Measurements from ENCODE around the gene TACO1.

The TACO1 gene

GRCh38 chr17:63640038-63640437 is 39.3 kb downstream of the TACO1 start:
- Histone ChIP-seq H3K36me3 (ENCODE audit: control insufficient read depth in 1 of 2, insufficient read depth in 2 of 2, low read depth in 1 of 2, low read length in 2 of 2) (peaks cover 7 to 71% of the 10 kb centered on the region in 2 experiments), H2BK5ac (ENCODE audit: low read depth, low read length, poor library complexity, severe bottlenecking) (no peak overlapping the region), H3K27ac (ENCODE audit: low read length, poor library complexity, severe bottlenecking) (no peak overlapping the region), H2BK120ac (ENCODE audit: low read depth, low read length) (no peak overlapping the region), H2BK12ac (ENCODE audit: low read length in 2 of 2) (no peak overlapping the region), H3K9me3 (ENCODE audit: control insufficient read depth, low read length) (no peaks in the 10 kb centered on the region), H2AFZ (ENCODE audit: low read depth, low read length) (no peak overlapping the region), H3K4ac (ENCODE audit: low read depth in 1 of 2, low read length in 2 of 2) (no peak overlapping the region), H3K14ac (ENCODE audit: low read length in 2 of 2) (no peak overlapping the region), H3K23ac (ENCODE audit: low read length in 2 of 2) (no peak overlapping the region), H2BK15ac (ENCODE audit: low read depth, poor library complexity, severe bottlenecking) (no peak overlapping the region), H3K4me2 (ENCODE audit: low read length, poor library complexity, severe bottlenecking) (no peak overlapping the region), H3K18ac (ENCODE audit: low read depth in 1 of 2, low read length in 2 of 2) (no peak overlapping the region), H3K27me3 (ENCODE audit: control insufficient read depth in 1 of 2, insufficient read depth in 1 of 2, low read length in 2 of 2) (no peaks in the 10 kb centered on the region), H2AK5ac (ENCODE audit: low read length, severe bottlenecking) (no peak overlapping the region), H4K8ac (ENCODE audit: low read length) (no peak overlapping the region), H3K9ac (ENCODE audit: low read length) (no peak overlapping the region), H3K4me3 (ENCODE audit: insufficient read depth in 1 of 2, low read depth in 1 of 2, low read length in 2 of 2) (no peak overlapping the region), H3K4me1 (ENCODE audit: control insufficient read depth, insufficient read depth, low read depth, low read length) (peaks cover 2% of the 10 kb centered on the region), H3K79me1 (replicated peaks; ENCODE audit: low read length, poor library complexity, severe bottlenecking) (peaks cover 5% of the 10 kb centered on the region), H4K91ac (ENCODE audit: low read length) (no peak overlapping the region)
- WGBS = 97% methylated on average over 3 of the region's 4 CpGs
- DNase-seq = no peak

GRCh38 chr17:63641692-63642448 is 41.2 kb downstream of the TACO1 start:
- Histone ChIP-seq H3K18ac (ENCODE audit: low read depth in 1 of 2, low read length in 2 of 2) (no peak overlapping the region), H3K9ac (ENCODE audit: low read length) (no peak overlapping the region), H2AK5ac (ENCODE audit: low read length, severe bottlenecking) (no peak overlapping the region)

DNA sequence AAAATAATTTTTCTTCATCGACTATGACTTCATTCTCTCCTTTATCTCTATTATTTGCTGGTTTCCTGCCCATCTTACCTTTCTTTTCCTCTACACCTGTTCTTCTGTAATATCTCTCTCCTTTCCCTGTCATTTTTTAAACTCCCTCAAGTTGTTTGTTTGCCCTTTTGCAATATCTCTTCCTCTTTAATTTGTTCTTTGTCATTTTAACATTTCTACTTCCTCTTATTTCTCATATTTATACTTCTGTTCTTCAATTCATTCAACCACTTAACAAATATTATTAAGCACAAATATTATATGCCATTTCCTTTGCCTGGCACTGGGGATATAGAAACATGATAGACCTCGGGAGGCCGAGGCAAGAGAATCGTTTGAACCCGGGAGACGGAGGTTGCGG is 44.2 kb downstream of the TACO1 start:
- Histone ChIP-seq H3K27ac (ENCODE audit: low read length, poor library complexity, severe bottlenecking) (no peak overlapping the region), H3K27me3 (ENCODE audit: control insufficient read depth in 1 of 2, insufficient read depth in 1 of 2, low read length in 2 of 2) (no peaks in the 10 kb centered on the region), H2BK15ac (ENCODE audit: low read depth, poor library complexity, severe bottlenecking) (no peak overlapping the region), H3K23ac (ENCODE audit: low read length in 2 of 2) (no peak overlapping the region), H3K18ac (ENCODE audit: low read depth in 1 of 2, low read length in 2 of 2) (no peak overlapping the region), H2BK12ac (ENCODE audit: low read length in 2 of 2) (no peak overlapping the region), H2BK120ac (ENCODE audit: low read depth, low read length) (no peak overlapping the region), H3K4me3 (ENCODE audit: insufficient read depth in 1 of 2, low read depth in 1 of 2, low read length in 2 of 2) (no peak overlapping the region), H3K79me1 (replicated peaks; ENCODE audit: low read length, poor library complexity, severe bottlenecking) (peaks cover 8% of the 10 kb centered on the region), H3K36me3 (ENCODE audit: control insufficient read depth in 1 of 2, insufficient read depth in 2 of 2, low read depth in 1 of 2, low read length in 2 of 2) (peaks cover 3 to 68% of the 10 kb centered on the region in 2 experiments), H4K91ac (ENCODE audit: low read length) (no peak overlapping the region), H2AK5ac (ENCODE audit: low read length, severe bottlenecking) (no peak overlapping the region), H3K9me3 (ENCODE audit: control insufficient read depth, low read length) (no peaks in the 10 kb centered on the region), H3K4me1 (ENCODE audit: control insufficient read depth, insufficient read depth, low read depth, low read length) (peaks cover 2% of the 10 kb centered on the region), H3K14ac (ENCODE audit: low read length in 2 of 2) (no peak overlapping the region), H3K4me2 (ENCODE audit: low read length, poor library complexity, severe bottlenecking) (no peak overlapping the region), H2BK5ac (ENCODE audit: low read depth, low read length, poor library complexity, severe bottlenecking) (no peak overlapping the region), H4K8ac (ENCODE audit: low read length) (no peak overlapping the region), H3K9ac (ENCODE audit: low read length) (no peak overlapping the region), H3K4ac (ENCODE audit: low read depth in 1 of 2, low read length in 2 of 2) (no peak overlapping the region), H2AFZ (ENCODE audit: low read depth, low read length) (no peak overlapping the region)
- WGBS = 97% methylated on average over 7 of the region's 7 CpGs
- DNase-seq = no peak

More at GRCh38 chr17:63641692-63642448, 41.2 kb downstream of the TACO1 start:
- no peak overlapping the region for H3K4me2 ChIP-seq (ENCODE audit: low read length, poor library complexity, severe bottlenecking)
- peaks cover under 1 to 70% of the 10 kb centered on the region in 2 experiments for H3K36me3 ChIP-seq (ENCODE audit: control insufficient read depth in 1 of 2, insufficient read depth in 2 of 2, low read depth in 1 of 2, low read length in 2 of 2)
- 100% methylated on average over 2 of the region's 4 CpGs for WGBS
- no peaks in the 10 kb centered on the region for H3K27me3 ChIP-seq (ENCODE audit: control insufficient read depth in 1 of 2, insufficient read depth in 1 of 2, low read length in 2 of 2)
- no peak overlapping the region for H3K14ac ChIP-seq (ENCODE audit: low read length in 2 of 2)
- H3K79me1 ChIP-seq (replicated peaks; ENCODE audit: low read length, poor library complexity, severe bottlenecking) = peaks cover 3% of the 10 kb centered on the region
- H3K23ac ChIP-seq (ENCODE audit: low read length in 2 of 2) = no peak overlapping the region
- no peak overlapping the region for H2BK120ac ChIP-seq (ENCODE audit: low read depth, low read length)
- H3K27ac ChIP-seq (ENCODE audit: low read length, poor library complexity, severe bottlenecking) = no peak overlapping the region
- H3K9me3 ChIP-seq (ENCODE audit: control insufficient read depth, low read length) = no peaks in the 10 kb centered on the region
- H3K4me1 ChIP-seq (ENCODE audit: control insufficient read depth, insufficient read depth, low read depth, low read length) = peaks cover 2% of the 10 kb centered on the region
- no peak overlapping the region for H3K4me3 ChIP-seq (ENCODE audit: insufficient read depth in 1 of 2, low read depth in 1 of 2, low read length in 2 of 2)
- no peak overlapping the region for H2BK5ac ChIP-seq (ENCODE audit: low read depth, low read length, poor library complexity, severe bottlenecking)
- no peak overlapping the region for H2BK12ac ChIP-seq (ENCODE audit: low read length in 2 of 2)
- no peak overlapping the region for H2BK15ac ChIP-seq (ENCODE audit: low read depth, poor library complexity, severe bottlenecking)
- no peak overlapping the region for H3K4ac ChIP-seq (ENCODE audit: low read depth in 1 of 2, low read length in 2 of 2)
- no peak overlapping the region for H4K91ac ChIP-seq (ENCODE audit: low read length)
- no peak overlapping the region for H2AFZ ChIP-seq (ENCODE audit: low read depth, low read length)
- DNase-seq = no peak
- no peak overlapping the region for H4K8ac ChIP-seq (ENCODE audit: low read length)

- Histone ChIP-seq H2AK5ac (ENCODE audit: low read length, severe bottlenecking) (no peak overlapping the region), H4K8ac (ENCODE audit: low read length) (no peak overlapping the region), H3K27me3 (ENCODE audit: control insufficient read depth in 1 of 2, insufficient read depth in 1 of 2, low read length in 2 of 2) (no peaks in the 10 kb centered on the region), H3K4me3 (ENCODE audit: insufficient read depth in 1 of 2, low read depth in 1 of 2, low read length in 2 of 2) (no peak overlapping the region), H3K4ac (ENCODE audit: low read depth in 1 of 2, low read length in 2 of 2) (no peak overlapping the region), H2BK15ac (ENCODE audit: low read depth, poor library complexity, severe bottlenecking) (no peak overlapping the region), H3K4me2 (ENCODE audit: low read length, poor library complexity, severe bottlenecking) (no peak overlapping the region), H2AFZ (ENCODE audit: low read depth, low read length) (no peak overlapping the region), H3K18ac (ENCODE audit: low read depth in 1 of 2, low read length in 2 of 2) (no peak overlapping the region), H2BK120ac (ENCODE audit: low read depth, low read length) (no peak overlapping the region), H3K9me3 (ENCODE audit: control insufficient read depth, low read length) (no peaks in the 10 kb centered on the region), H3K4me1 (ENCODE audit: control insufficient read depth, insufficient read depth, low read depth, low read length) (peaks cover 2% of the 10 kb centered on the region), H4K91ac (ENCODE audit: low read length) (no peak overlapping the region), H3K36me3 (ENCODE audit: control insufficient read depth in 1 of 2, insufficient read depth in 2 of 2, low read depth in 1 of 2, low read length in 2 of 2) (peaks cover 3 to 68% of the 10 kb centered on the region in 2 experiments), H3K27ac (ENCODE audit: low read length, poor library complexity, severe bottlenecking) (no peak overlapping the region), H2BK12ac (ENCODE audit: low read length in 2 of 2) (no peak overlapping the region), H3K79me1 (replicated peaks; ENCODE audit: low read length, poor library complexity, severe bottlenecking) (peaks cover 12% of the 10 kb centered on the region), H3K23ac (ENCODE audit: low read length in 2 of 2) (no peak overlapping the region), H2BK5ac (ENCODE audit: low read depth, low read length, poor library complexity, severe bottlenecking) (no peak overlapping the region), H3K14ac (ENCODE audit: low read length in 2 of 2) (no peak overlapping the region), H3K9ac (ENCODE audit: low read length) (no peak overlapping the region)
- no peak for DNase-seq
- 95% methylated on average over 5 of the region's 5 CpGs for WGBS
Measured at GRCh38 chr17:63645775-63646487, 45.2 kb downstream of the TACO1 start.

Data from mesenchymal stem cell (in vitro differentiated cells and primary cell).